Caco-2 (cell line): ENCODE data around the gene PDX1. TPM values are rescaled to one million over a fixed set of nuclear protein-coding genes. Genes with fewer than 3 reads are reported as not detected.
A peak's percentile ranks its signal among the peaks of the same experiment; 100 is the strongest.

ENCODE experiments used
- BruUV-seq: library from RNA; stranded (reverse); fragments of 400-500 nt; replicated peaks from 2 replicates; lab custom pipeline; 2021; lab: Mats Ljungman, UMichigan
- CTCF ChIA-PET: fragments of 300-600 bp; sonication (Branson Sonifier 250); formaldehyde crosslinking; loops from one replicate; lab custom pipeline; 2022; ENCODE audit warnings: antibody characterized with exemption; lab: Charles Lee
- POLR2A ChIA-PET: fragments of 300-600 bp; sonication (Branson Sonifier 250); formaldehyde crosslinking; loops from one replicate; lab custom pipeline; 2022; ENCODE audit warnings: antibody characterized with exemption; lab: Charles Lee
- DNase-seq, 2 experiments: peaks; one replicate each; pipeline versions ENCODE4 v3.0.0 to v3.0.0-alpha.2; 2020 to 2022
- H3K27me3 ChIP-seq: replicated peaks from 2 replicates; pipeline ENCODE4 v1.6.0; 2011; ENCODE audit warnings: low read length; ENCODE audit not compliant: control insufficient read depth, insufficient read depth
- H3K36me3 ChIP-seq: 2 replicates; pipeline ENCODE4 v1.5.1; 2011; ENCODE audit warnings: low read length; ENCODE audit not compliant: control insufficient read depth, insufficient read depth
- H3K4me1 ChIP-seq: fragments of 250-450 bp; sonication (Bioruptor Pico); 2 replicates; pipeline ENCODE4 v1.5.1; 2020; ENCODE audit warnings: mild to moderate bottlenecking
- H3K4me3 ChIP-seq: 2 replicates; pipeline ENCODE4 v1.5.1; 2011; ENCODE audit warnings: low read depth, mild to moderate bottlenecking, control low read depth, low read length
- H3K9me3 ChIP-seq: fragments of 250-450 bp; sonication (Bioruptor Pico); 2 replicates; pipeline ENCODE4 v1.5.1; 2020; ENCODE audit warnings: mild to moderate bottlenecking, moderate library complexity
- H3K27ac Mint-ChIP-seq: one replicate; pipeline ENCODE4 v1.8.0; 2022; ENCODE audit warnings: mixed read lengths; ENCODE audit not compliant: unreplicated experiment
- H3K27me3 Mint-ChIP-seq: one replicate; pipeline ENCODE4 v1.8.0; 2022; ENCODE audit warnings: mixed read lengths; ENCODE audit not compliant: insufficient read depth, unreplicated experiment
- H3K36me3 Mint-ChIP-seq: one replicate; pipeline ENCODE4 v1.8.0; 2022; ENCODE audit warnings: mild to moderate bottlenecking, mixed read lengths; ENCODE audit not compliant: insufficient read depth, unreplicated experiment
- H3K4me1 Mint-ChIP-seq: one replicate; pipeline ENCODE4 v1.8.0; 2022; ENCODE audit warnings: low read depth, mixed read lengths; ENCODE audit not compliant: unreplicated experiment
- H3K4me3 Mint-ChIP-seq: one replicate; pipeline ENCODE4 v1.8.0; 2022; ENCODE audit warnings: mild to moderate bottlenecking, moderate library complexity, mixed read lengths; ENCODE audit not compliant: unreplicated experiment
- H3K9me3 Mint-ChIP-seq: one replicate; pipeline ENCODE4 v1.8.0; 2022; ENCODE audit warnings: mixed read lengths; ENCODE audit not compliant: unreplicated experiment
- CTCF ChIP-seq, 2 experiments: fragments of 200-600 bp in 1 of 2; IDR thresholded peaks; 1 replicate in 1 of 2; 2 replicates in 1 of 2; pipeline versions ENCODE4 v1.5.1 to v1.8.0; 2011 to 2022; ENCODE audit warnings: antibody characterized with exemption in 1 of 2, control low read depth in 1 of 2, inconsistent platforms in 1 of 2, low read depth in 1 of 2, low read length in 1 of 2, mild to moderate bottlenecking in 1 of 2, moderate library complexity in 1 of 2; ENCODE audit not compliant: insufficient read depth in 1 of 2, severe bottlenecking in 1 of 2, unreplicated experiment in 1 of 2
- intact Hi-C: fragments of 100-400 bp; cut with micrococcal nuclease; formaldehyde crosslinking; loops from one replicate; pipeline ENCODE4 v1.10.0; 2022; ENCODE audit not compliant: unreplicated experiment
- total RNA-seq: library from RNA; stranded (reverse); gene quantifications from 2 replicates; pipeline ENCODE4 v1.2.3, GENCODE V29; 2022

The PDX1 gene
- total RNA-seq, 1 experiment from 2014 or later: 3.7 TPM

DNA sequence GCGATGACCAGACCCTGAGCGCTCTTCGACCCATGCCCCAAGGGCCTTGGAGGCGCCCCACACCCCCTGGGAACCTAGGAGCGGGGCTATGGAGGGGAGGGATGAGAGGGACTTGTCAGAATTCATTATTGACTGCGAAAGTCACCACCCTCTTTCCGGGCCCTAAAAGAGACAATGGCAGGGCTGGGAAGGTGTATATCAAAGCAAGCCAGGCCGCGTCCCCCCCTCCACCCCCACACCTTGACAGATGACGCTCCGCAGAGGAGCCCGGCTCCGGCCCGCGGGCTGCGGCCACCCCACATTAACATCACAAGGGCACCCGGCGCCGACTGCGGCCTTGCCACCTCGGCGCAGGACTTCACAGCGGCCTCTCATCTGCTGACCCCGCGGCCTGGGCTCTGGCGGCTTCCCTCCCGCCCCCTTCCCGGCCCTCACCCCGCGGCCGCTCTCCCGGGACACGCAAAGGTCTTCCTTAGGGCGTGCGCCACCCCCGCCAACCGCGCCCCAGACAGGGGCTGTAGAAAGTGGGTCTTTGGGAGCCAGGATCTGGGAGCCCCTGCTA lies 46.9 kb downstream of the PDX1 start:
- H3K9me3 Mint-ChIP-seq: no peaks in the 10 kb centered on the region
- H3K4me3 ChIP-seq: peak overlapping the region; percentile 96
- CTCF ChIA-PET: interaction anchor here (0.8 to 4.6 kb wide), 3 partner anchors 12 to 605 kb away, joined by 9 to 41 read pairs (median 13); no protein-coding TSS in a partner anchor
- H3K4me1 ChIP-seq: peaks cover 55% of the 10 kb centered on the region
- no peaks in the 10 kb centered on the region for H3K27me3 Mint-ChIP-seq
- peaks cover 76% of the 10 kb centered on the region for H3K36me3 Mint-ChIP-seq
- H3K27ac Mint-ChIP-seq: peak overlapping the region; percentile 65
- no peak for TF ChIP-seq CTCF (IDR thresholded peaks at IDR 0.05; ENCODE audit: insufficient read depth in 1 of 2, low read depth in 1 of 2, low read length in 1 of 2, severe bottlenecking in 1 of 2, unreplicated experiment in 1 of 2)
- no TSS peak for BruUV-seq
- peaks cover 7% of the 10 kb centered on the region for H3K36me3 ChIP-seq
- intact Hi-C loops: loop anchor here (5.0 kb wide), 3 partner anchors 344 to 1009 kb away; partner anchors contain the start of genes LNX2, MTIF3 and POLR1D
- no peaks in the 10 kb centered on the region for H3K27me3 ChIP-seq
- POLR2A ChIA-PET: interaction anchor here (0.6 to 1.6 kb wide), 2 partner anchors 13 to 1212 kb away, joined by 5 to 9 read pairs; no protein-coding TSS in a partner anchor
- peaks cover 22% of the 10 kb centered on the region for H3K4me1 Mint-ChIP-seq
- H3K9me3 ChIP-seq: no peaks in the 10 kb centered on the region
- H3K4me3 Mint-ChIP-seq: peak overlapping the region; percentile 99
- DNase-seq: peak; percentile 56 to 71

DNA sequence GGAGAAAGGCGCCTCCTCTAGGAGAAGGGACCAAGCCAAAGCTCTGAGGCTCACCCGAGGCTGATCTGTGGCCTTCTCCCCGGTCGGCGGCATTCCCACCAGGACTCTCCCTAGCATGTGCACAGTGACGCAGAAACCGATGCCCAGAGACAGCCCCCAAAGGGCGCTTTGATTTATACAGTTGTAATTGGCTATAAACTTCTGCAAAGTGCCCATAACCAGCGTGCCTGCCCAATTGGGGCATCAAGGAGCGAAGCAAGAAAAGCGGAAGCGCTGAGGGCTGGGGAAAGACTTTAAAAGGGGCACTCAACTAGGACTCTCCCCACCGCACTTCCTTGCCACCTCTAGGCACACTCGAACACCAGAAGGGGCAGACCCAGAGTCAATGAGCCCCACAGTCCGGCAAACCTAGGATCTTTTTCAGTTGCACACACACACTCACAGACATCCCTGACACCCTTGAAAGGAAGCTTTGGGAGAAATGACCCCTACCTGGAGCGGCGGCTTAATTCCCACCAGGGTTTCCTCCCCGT lies 47.5 kb downstream of the PDX1 start:
- DNase-seq: peak in 1 of 2 experiments; percentile 40
- intact Hi-C loops: loop anchor here (5.0 kb wide), 3 partner anchors 345 to 1010 kb away; partner anchors contain the start of genes LNX2, MTIF3 and POLR1D
- Histone ChIP-seq H3K36me3 (peaks cover 6% of the 10 kb centered on the region), H3K9me3 (no peaks in the 10 kb centered on the region), H3K4me3 (peak overlapping the region; percentile 96), H3K4me1 (peaks cover 55% of the 10 kb centered on the region), H3K27me3 (no peaks in the 10 kb centered on the region)
- BruUV-seq: no TSS peak
- peaks cover 70% of the 10 kb centered on the region for H3K36me3 Mint-ChIP-seq
- H3K27ac Mint-ChIP-seq: peak overlapping the region; percentile 65
- no peaks in the 10 kb centered on the region for H3K27me3 Mint-ChIP-seq
- peaks cover 16% of the 10 kb centered on the region for H3K4me1 Mint-ChIP-seq
- no peak for TF ChIP-seq CTCF (IDR thresholded peaks at IDR 0.05; ENCODE audit: insufficient read depth in 1 of 2, low read depth in 1 of 2, low read length in 1 of 2, severe bottlenecking in 1 of 2, unreplicated experiment in 1 of 2)
- H3K4me3 Mint-ChIP-seq: peak overlapping the region; percentile 99
- no peaks in the 10 kb centered on the region for H3K9me3 Mint-ChIP-seq
- ChIA-PET POLR2A (interaction anchor here (1.3 kb wide), 1 partner anchor 13 kb away, joined by 5 read pairs; no protein-coding TSS in a partner anchor), CTCF (interaction anchor here (0.8 to 4.6 kb wide), 6 partner anchors 13 to 605 kb away, joined by 6 to 41 read pairs (median 8); no protein-coding TSS in a partner anchor)

DNA sequence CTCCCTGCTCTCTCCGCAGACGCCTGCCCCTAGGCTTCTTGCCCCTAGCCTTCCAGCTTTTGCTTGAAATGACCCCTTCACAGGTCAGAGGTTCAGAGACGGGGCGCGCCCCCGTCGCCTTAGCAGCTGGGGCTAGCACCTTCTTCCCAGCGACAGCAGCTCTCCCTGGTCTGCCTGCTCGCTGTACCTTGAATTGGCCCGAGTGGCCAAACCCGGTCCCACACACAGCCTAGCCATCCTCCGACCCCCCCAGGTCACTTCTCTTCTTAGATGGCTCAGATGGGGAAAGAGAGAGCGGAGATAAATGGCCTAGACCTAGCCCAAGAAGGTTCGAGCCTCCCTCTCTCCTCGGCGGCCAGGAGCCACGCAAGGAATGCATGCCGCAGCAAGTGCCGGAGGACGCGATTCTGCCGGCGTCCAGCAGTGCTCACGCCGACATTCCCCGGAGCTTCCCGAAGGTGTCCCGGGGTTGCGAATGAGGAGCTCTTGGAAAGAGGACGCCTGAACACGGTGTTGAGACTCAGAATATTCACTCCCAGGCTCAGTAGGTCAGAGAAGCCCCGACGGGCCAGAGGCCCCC lies 48.0 kb downstream of the PDX1 start:
- Mint-ChIP-seq H3K27ac (peak overlapping the region; percentile 65), H3K4me1 (peaks cover 11% of the 10 kb centered on the region), H3K4me3 (peak overlapping the region; percentile 99), H3K27me3 (no peaks in the 10 kb centered on the region), H3K9me3 (no peaks in the 10 kb centered on the region), H3K36me3 (peaks cover 65% of the 10 kb centered on the region)
- Histone ChIP-seq H3K27me3 (no peaks in the 10 kb centered on the region), H3K4me1 (peaks cover 54% of the 10 kb centered on the region), H3K9me3 (no peaks in the 10 kb centered on the region), H3K36me3 (peaks cover 5% of the 10 kb centered on the region), H3K4me3 (peak overlapping the region; percentile 96)
- intact Hi-C loops: loop anchor here (5.0 kb wide), 3 partner anchors 346 to 1011 kb away; partner anchors contain the start of genes LNX2, MTIF3 and POLR1D
- TSS peak; percentile 21 for BruUV-seq
- DNase-seq: peak in 1 of 2 experiments; percentile 48
- POLR2A ChIA-PET: interaction anchor here (0.5 to 1.3 kb wide), 2 partner anchors 10 to 13 kb away, joined by 4 to 5 read pairs; no protein-coding TSS in a partner anchor
- CTCF ChIA-PET: interaction anchor here (0.6 to 4.6 kb wide), 8 partner anchors 10 to 606 kb away, joined by 3 to 41 read pairs (median 8); no protein-coding TSS in a partner anchor
- TF ChIP-seq CTCF (IDR thresholded peaks at IDR 0.05; ENCODE audit: insufficient read depth in 1 of 2, low read depth in 1 of 2, low read length in 1 of 2, severe bottlenecking in 1 of 2, unreplicated experiment in 1 of 2): no peak
